OCI-M2 (cell line): ENCODE data around the gene SLC2A11.
"Not testable (repeated sequence)": the region's sequence is repeated elsewhere in the genome, so short reads cannot be mapped to it uniquely, and the experiment has no call there.

ENCODE experiments used
- DNase-seq: peaks from one replicate; lab custom pipeline; 2025; ENCODE audit not compliant: unreplicated experiment; lab: John Stamatoyannopoulos, UW

The SLC2A11 gene

DNA sequence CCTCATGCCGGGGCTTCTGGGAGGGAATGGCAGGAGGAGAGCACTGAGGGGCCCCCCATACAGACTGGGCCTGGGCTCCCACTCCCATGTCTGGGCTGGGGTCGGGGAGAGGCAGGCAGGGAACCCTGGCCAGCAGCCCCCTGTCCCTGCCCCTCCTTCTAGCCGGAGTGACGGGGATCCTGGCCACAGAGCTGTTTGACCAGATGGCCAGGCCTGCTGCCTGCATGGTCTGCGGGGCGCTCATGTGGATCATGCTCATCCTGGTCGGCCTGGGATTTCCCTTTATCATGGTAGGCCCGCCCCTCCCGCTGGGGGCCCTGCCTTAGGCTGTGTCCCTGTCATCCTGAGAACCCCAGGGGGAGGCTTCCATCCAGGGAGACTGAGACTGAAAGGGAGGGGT lies 26.5 kb downstream of the SLC2A11 start:
- no peak for DNase-seq

DNA sequence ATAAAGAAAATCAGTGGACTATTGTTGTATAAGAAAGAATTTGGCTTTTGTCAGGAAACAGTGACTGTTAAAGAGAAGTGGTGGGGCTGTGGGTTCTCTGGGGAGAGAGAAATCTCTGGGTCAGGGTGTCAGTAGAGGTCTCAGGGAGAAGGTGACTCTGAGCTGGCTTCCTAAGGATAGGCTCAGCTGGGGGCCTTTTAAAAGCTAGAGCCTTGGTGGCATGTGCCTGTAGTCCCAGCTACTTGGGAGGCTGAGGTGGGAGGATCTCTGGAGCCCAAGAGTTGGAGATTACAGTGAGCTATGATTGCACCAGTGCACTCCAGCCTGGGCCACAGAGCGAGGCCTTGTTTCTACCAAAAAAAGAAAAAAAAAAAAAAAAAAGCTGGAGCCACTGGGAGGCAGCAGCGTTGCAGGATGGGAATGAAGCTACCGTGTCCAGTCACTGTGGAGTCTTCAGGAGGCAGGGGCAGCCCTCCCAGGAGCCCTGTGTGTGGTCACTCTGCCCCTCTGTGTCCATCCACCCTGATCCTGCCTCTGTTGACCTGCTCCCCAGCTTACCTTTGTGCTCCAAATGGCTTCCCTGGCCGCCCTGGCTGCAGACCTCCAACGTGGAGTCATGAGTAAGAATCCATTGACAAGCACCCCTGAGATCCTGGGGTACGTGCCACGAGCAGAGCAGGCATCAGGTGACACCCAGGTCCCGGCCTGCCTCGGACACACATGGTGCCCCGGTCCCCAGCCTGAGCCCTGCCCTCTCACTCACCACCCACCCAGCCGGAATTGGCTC lies 31.1 kb downstream of the SLC2A11 start:
- DNase-seq: no peak

GRCh38 chr22:23889620-23890019 lies 31.9 kb downstream of the SLC2A11 start:
- no peak for DNase-seq

DNA sequence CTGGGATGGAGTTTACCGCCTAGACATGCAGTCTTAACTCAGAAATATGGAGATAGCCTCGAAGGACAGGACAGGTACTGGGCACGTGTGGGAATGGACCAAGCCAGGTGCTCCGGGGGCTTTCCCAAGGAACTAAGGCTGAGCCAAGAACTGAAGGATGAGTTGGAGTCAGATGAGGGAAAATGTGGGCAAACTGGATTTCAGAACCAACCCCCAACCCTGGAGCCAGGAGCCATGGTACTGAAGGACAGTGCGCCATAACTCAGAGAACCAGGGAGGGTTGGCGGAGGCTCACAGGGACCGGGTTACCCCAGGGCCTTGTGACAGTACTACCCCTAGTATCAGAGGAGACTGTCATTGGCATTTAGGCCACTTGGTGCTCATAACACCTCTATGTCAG lies 34.1 kb downstream of the SLC2A11 start:
- no peak for DNase-seq

GRCh38 chr22:23892130-23892529 lies 34.5 kb downstream of the SLC2A11 start:
- DNase-seq: no peak

GRCh38 chr22:23892706-23893105 lies 35.0 kb downstream of the SLC2A11 start:
- no peak for DNase-seq

DNA sequence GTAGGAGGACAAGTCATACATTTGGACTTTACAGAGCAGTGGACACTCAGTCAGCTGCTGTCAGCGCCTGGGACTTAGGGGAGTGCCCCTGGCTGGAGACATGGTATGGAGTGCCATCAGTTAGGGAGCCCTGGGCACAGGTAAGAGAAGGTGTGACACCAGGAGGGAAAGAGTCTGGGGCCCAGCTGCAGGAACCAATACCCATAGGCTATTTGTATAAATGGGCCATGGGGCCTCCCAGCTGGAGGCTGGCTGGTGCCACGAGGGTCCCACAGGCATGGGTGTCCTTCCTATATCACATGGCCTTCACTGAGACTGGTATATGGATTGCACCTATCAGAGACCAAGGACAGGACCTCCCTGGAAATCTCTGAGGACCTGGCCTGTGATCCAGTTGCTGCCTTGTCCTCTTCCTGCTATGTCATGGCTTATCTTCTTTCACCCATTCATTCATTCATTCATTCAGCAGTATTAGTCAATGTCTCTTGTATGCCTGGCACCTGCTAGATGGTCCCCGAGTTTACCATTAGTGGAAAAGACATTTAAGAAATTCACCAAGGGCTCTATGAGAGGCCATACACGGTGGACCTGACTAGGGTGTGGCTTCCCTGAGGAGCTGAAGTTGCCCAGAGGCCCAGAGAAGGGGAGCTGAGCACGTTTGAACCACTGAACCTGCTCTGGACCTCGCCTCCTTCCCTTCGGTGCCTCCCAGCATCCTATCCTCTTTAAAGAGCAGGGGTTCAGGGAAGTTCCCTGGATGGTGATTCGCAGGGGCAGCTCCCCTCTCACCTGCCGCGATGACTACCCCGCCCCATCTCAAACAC lies 35.7 kb downstream of the SLC2A11 start:
- no peak for DNase-seq

- DNase-seq: peak; percentile 43
Observed at GRCh38 chr22:23893945-23894709, 36.5 kb downstream of the SLC2A11 start, which contains the start of gene MIF. TSS of gene MIF (plus strand) at chr22:23894383. CDS start at chr22:23894475, 92 bp downstream.

- DNase-seq: no peak
Observed at GRCh38 chr22:23894710-23895598, 37.3 kb downstream of the SLC2A11 start.

DNA sequence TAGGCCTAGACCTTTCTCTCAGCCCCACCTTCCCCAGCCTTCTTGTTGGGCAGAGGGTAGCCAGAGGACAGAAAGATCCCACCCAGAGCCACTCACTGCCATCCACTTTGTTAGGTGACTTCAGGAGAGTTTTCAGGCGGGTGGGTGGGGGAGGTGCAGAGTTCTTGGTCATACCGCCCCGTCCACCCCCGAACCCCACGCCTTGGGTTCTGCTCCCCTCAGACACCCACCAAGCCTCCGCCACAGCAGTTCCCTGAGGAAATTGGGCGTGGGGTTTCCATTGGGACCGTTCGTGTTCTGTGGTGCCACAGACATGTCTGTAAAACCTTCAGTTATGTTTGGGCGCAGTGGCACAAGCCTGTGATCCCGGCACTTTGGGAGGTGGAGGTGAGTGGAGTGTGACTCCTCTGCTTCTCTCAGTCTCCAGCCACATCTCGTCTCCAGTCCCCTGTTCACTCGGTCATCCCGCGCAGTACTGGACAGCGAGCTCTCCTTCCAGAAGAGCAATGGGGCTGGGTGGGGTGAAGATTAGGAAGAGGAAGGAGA lies 38.0 kb downstream of the SLC2A11 start:
- no peak for DNase-seq

DNA sequence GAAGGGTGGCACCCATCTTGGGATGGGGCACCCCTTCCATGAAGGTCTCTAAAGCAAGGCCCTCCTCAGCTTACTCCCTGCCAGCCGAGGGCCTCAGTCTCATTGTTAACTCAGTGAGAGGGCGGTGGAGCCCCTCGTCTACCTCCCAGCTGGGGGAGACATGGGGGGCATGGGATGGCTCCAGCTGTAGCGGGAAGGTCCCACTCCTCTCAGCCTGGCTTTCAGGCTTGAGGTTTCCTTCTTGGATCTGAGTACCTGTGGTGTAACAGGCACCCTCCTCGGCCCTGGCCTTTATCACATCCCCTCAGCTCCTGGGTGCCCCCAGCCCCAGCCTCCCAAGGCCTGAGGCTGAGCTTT lies 38.5 kb downstream of the SLC2A11 start:
- DNase-seq: no peak

DNA sequence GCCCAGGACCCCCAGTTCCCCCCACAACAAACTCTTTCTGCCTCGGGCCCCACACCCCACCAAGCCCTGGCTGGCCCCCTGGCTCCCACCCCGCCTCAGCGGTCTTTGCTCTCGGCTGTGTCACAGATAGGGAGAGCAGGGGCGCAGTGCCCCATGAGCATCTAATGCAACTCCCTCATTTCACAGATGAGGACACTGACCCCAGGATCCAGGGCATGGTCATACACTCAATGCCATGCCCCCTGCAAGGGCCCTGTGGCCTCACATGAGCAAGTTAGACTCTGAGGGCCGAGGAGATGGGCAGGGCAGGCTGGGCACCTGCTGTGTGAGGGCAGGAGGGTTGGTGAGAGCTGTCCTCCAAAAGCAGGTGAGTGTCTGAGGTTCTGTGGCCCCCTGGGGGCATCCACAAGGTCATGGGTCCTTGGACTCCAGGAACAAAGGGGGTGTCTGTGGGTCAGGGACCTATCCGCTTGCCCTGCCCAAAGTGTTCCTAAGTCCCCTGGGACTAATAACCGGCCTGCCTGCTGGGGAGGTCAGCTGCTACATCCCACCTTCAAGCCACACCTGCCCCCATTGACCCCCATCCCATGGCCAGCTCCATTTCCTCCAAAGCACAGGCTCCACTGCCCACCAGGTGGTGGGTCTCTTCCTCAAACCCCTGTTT lies 39.0 kb downstream of the SLC2A11 start:
- DNase-seq: no peak

DNA sequence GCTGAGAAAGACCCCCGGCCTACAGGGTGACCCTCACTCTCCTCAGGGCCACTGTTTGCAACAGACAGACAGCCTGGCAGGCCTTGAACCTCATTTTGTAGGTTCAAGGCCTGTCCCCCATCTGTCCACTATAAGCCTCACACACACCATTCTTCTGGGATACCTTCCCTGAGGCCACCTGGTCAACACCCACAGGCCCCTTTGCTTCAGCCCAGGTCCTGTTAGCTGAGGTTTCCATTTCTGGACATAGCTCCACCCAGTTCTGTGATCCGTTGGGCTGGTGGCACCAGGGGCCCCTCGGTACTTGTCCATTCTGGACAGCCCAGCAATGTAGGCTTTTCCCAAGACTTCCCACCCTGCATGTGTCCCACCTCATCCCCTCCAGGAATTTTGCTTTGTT lies 39.6 kb downstream of the SLC2A11 start:
- DNase-seq: no peak

- DNase-seq: no peak
Observed at GRCh38 chr22:23898006-23898974, 40.6 kb downstream of the SLC2A11 start.

- DNase-seq: no peak
Observed at GRCh38 chr22:23899042-23899745, 41.5 kb downstream of the SLC2A11 start.

DNA sequence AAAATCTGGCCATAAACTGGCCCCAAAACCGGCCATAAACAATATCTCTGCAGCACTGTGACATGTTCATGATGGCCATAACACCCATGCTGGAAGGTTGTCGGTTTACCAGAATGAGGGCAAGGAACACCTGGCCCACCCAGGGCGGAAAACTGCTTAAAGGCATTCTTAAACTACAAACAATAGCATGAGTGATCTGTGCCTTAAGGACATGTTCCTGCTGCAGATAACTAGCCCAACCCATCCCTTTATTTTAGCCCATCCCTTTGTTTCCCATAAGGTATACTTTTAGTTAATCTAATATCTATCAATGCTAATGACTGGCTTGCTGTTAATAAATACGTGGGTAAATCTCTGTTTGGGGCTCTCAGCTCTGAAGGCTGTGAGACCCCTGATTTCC lies 42.6 kb downstream of the SLC2A11 start:
- DNase-seq: not testable (repeated sequence)

GRCh38 chr22:23901600-23901999 lies 43.9 kb downstream of the SLC2A11 start:
- no peak for DNase-seq
